Right lobe of liver (tissue), 4 donors: Measurements from ENCODE around the gene CLSTN3.

Experiments used
- CTCF ChIP-seq, 4 donors: fragments of 200-600 bp in 3 of 4; fragments of 450-650 bp in 1 of 4; IDR thresholded peaks; one replicate each; pipeline versions ENCODE4 v1.5.1 to v1.8.0; 2016 to 2022; ENCODE audit warnings: antibody characterized with exemption in 4 of 4, mild to moderate bottlenecking in 2 of 4
- POLR2A ChIP-seq: fragments of 450-650 bp; IDR thresholded peaks from one replicate; pipeline ENCODE4 v1.6.1; 2017; ENCODE audit warnings: antibody characterized with exemption, mild to moderate bottlenecking
- donor health status: DM: no; HTN: no; CAD: no.
- donor health status: DM: no; HTN: no; CAD: no.
- donor health status: DM: no; HTN: yes; CAD: no.

- TF ChIP-seq POLR2A (no peak), CTCF (IDR thresholded peaks at IDR 0.05) (no peak)
Measured at GRCh38 chr12:7130701-7131501, 730 bp downstream of the CLSTN3 start.
